Panc1 (cell line): ENCODE measurements around the gene VPS51. TPM values are rescaled to one million over a fixed set of nuclear protein-coding genes. Genes with fewer than 3 reads are reported as not detected.

ENCODE experiments used
- ATAC-seq: fragments of 200-7000 bp; cut with Tn5 transposase; 2 replicates; pipeline ENCODE4 v1.9.1; 2020; ENCODE audit warnings: mild to moderate bottlenecking, moderate library complexity
- BruUV-seq: library from RNA; stranded (reverse); fragments of 400-500 nt; replicated peaks from 2 replicates; lab custom pipeline; 2021; lab: Mats Ljungman, UMichigan
- CTCF ChIA-PET: fragments of 300-600 bp; sonication (Branson Sonifier 250); formaldehyde crosslinking; loops from one replicate; lab custom pipeline; 2022; ENCODE audit warnings: antibody characterized with exemption; lab: Charles Lee
- POLR2A ChIA-PET: fragments of 300-600 bp; sonication (Branson Sonifier 250); formaldehyde crosslinking; loops from one replicate; lab custom pipeline; 2022; ENCODE audit warnings: antibody characterized with exemption; lab: Charles Lee
- DNase-seq: peaks from one replicate; pipeline ENCODE4 v3.0.0-alpha.2; 2010; ENCODE audit warnings: low read depth, low spot score
- H3K27ac ChIP-seq: 2 replicates; pipeline ENCODE4 v1.5.1; 2011; ENCODE audit warnings: mild to moderate bottlenecking, low read length, inconsistent platforms
- H3K27me3 ChIP-seq: fragments of 200-500 bp; sonication (Bioruptor generic); 2 replicates; pipeline ENCODE4 v1.6.0; 2014; ENCODE audit warnings: low read length, inconsistent platforms; ENCODE audit not compliant: control insufficient read depth, insufficient read depth
- H3K36me3 ChIP-seq: fragments of 200-500 bp; sonication (Bioruptor generic); 2 replicates; pipeline ENCODE4 v1.5.1; 2014; ENCODE audit warnings: inconsistent platforms, mild to moderate bottlenecking, low read length, moderate library complexity; ENCODE audit not compliant: control insufficient read depth, insufficient read depth
- H3K4me1 ChIP-seq: 2 replicates; pipeline ENCODE4 v1.5.1; 2011; ENCODE audit warnings: inconsistent platforms, mild to moderate bottlenecking, low read length, moderate library complexity; ENCODE audit not compliant: control insufficient read depth, insufficient read depth
- H3K4me3 ChIP-seq, 2 experiments: 2 replicates each; pipeline ENCODE4 v1.5.1; 2011 to 2012; ENCODE audit warnings: low read depth in 2 of 2, low read length in 2 of 2, mild to moderate bottlenecking in 2 of 2, inconsistent platforms in 1 of 2, moderate library complexity in 1 of 2
- H3K9me3 ChIP-seq: fragments of 200-500 bp; sonication (Bioruptor generic); 2 replicates; pipeline ENCODE4 v1.5.1; 2014; ENCODE audit warnings: low read depth, mild to moderate bottlenecking, inconsistent platforms, low read length, moderate library complexity; ENCODE audit not compliant: control insufficient read depth, insufficient read depth
- CTCF ChIP-seq: fragments of 450-650 bp; IDR thresholded peaks from 2 replicates; pipeline ENCODE4 v1.5.1; 2017; ENCODE audit warnings: mild to moderate bottlenecking
- POLR2AphosphoS5 ChIP-seq: IDR thresholded peaks from 2 replicates; pipeline ENCODE4 v1.6.1; 2012; ENCODE audit warnings: mild to moderate bottlenecking, low read depth, low read length, moderate library complexity
- SIN3A ChIP-seq: IDR thresholded peaks from 2 replicates; pipeline ENCODE4 v1.6.1; 2012; ENCODE audit warnings: low read depth, mild to moderate bottlenecking, low read length, moderate library complexity, borderline replicate concordance; ENCODE audit not compliant: insufficient read depth
- TCF7L2 ChIP-seq: IDR thresholded peaks from 2 replicates; pipeline ENCODE4 v1.6.1; 2011; ENCODE audit warnings: mild to moderate bottlenecking, low read depth, low read length, inconsistent platforms
- in situ Hi-C: cut with HindIII; loops from 2 replicates; pipeline ENCODE4 v1.10.0; 2016; ENCODE audit warnings: low sequenced_read_pairs, low pct_unique_long_range_greater_than_20kb
- intact Hi-C: fragments of 100-400 bp; cut with micrococcal nuclease; formaldehyde crosslinking; loops from one replicate; pipeline ENCODE4 v1.10.0; 2022; ENCODE audit not compliant: unreplicated experiment
- total RNA-seq: library from RNA; stranded (reverse); gene quantifications from one replicate; pipeline ENCODE4 v1.2.1, GENCODE V29; 2021; ENCODE audit not compliant: unreplicated experiment
- TF ChIP-seq, protein P1 (sequence below), 2 experiments: IDR thresholded peaks; 2 replicates each; pipeline ENCODE4 v1.6.1; 2011 to 2012; ENCODE audit warnings: low read depth in 2 of 2, control low read depth in 1 of 2, low read length in 1 of 2, mild to moderate bottlenecking in 1 of 2, moderate library complexity in 1 of 2; ENCODE audit not compliant: insufficient read depth in 1 of 2

Gene VPS51
- total RNA-seq, 1 experiment from 2014 or later = 101 TPM

GRCh38 chr11:65102142-65103095 lies 6.4 kb downstream of the VPS51 start:
- ChIA-PET POLR2A (interaction anchor here (1.5 kb wide), 1 partner anchor 8 kb away, joined by 6 read pairs; no protein-coding TSS in a partner anchor), CTCF (interaction anchor here (1.7 kb wide), 1 partner anchor 8 kb away, joined by 6 read pairs; no protein-coding TSS in a partner anchor)
- Histone ChIP-seq H3K4me1 (peaks cover 14% of the 10 kb centered on the region), H3K36me3 (no peaks in the 10 kb centered on the region), H3K9me3 (no peaks in the 10 kb centered on the region), H3K4me3 (no peak overlapping the region), H3K27ac (peak overlapping the region; percentile 49; the same call in 1 of the 2 replicates), H3K27me3 (no peaks in the 10 kb centered on the region)
- ATAC-seq (peak; percentile 56), DNase-seq (no peak)
- no TSS peak for BruUV-seq
- no peak for TF ChIP-seq POLR2AphosphoS5
- peak; percentile 77 for TF ChIP-seq TCF7L2
- no peak for TF ChIP-seq SIN3A
- TF ChIP-seq, protein P1, sequence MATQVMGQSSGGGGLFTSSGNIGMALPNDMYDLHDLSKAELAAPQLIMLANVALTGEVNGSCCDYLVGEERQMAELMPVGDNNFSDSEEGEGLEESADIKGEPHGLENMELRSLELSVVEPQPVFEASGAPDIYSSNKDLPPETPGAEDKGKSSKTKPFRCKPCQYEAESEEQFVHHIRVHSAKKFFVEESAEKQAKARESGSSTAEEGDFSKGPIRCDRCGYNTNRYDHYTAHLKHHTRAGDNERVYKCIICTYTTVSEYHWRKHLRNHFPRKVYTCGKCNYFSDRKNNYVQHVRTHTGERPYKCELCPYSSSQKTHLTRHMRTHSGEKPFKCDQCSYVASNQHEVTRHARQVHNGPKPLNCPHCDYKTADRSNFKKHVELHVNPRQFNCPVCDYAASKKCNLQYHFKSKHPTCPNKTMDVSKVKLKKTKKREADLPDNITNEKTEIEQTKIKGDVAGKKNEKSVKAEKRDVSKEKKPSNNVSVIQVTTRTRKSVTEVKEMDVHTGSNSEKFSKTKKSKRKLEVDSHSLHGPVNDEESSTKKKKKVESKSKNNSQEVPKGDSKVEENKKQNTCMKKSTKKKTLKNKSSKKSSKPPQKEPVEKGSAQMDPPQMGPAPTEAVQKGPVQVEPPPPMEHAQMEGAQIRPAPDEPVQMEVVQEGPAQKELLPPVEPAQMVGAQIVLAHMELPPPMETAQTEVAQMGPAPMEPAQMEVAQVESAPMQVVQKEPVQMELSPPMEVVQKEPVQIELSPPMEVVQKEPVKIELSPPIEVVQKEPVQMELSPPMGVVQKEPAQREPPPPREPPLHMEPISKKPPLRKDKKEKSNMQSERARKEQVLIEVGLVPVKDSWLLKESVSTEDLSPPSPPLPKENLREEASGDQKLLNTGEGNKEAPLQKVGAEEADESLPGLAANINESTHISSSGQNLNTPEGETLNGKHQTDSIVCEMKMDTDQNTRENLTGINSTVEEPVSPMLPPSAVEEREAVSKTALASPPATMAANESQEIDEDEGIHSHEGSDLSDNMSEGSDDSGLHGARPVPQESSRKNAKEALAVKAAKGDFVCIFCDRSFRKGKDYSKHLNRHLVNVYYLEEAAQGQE (IDR thresholded peaks at IDR 0.05; ENCODE audit: insufficient read depth in 1 of 2, low read depth in 2 of 2, low read length in 1 of 2) = no peak
- no peak for TF ChIP-seq CTCF
- intact Hi-C loops (no loop called here), in situ Hi-C loops (no loop called here)

GRCh38 chr11:65103476-65103875 lies 7.5 kb downstream of the VPS51 start:
- TSS peak; percentile 18 for BruUV-seq
- H3K4me3 ChIP-seq = no peak overlapping the region
- intact Hi-C loops (no loop called here), in situ Hi-C loops (no loop called here)
- H3K36me3 ChIP-seq = no peaks in the 10 kb centered on the region
- TF ChIP-seq POLR2AphosphoS5 (no peak), CTCF (no peak), SIN3A (no peak), TCF7L2 (no peak)
- TF ChIP-seq, protein P1 (IDR thresholded peaks at IDR 0.05; ENCODE audit: insufficient read depth in 1 of 2, low read depth in 2 of 2, low read length in 1 of 2) = no peak
- H3K9me3 ChIP-seq = no peaks in the 10 kb centered on the region
- POLR2A ChIA-PET = no interaction called here
- H3K27me3 ChIP-seq = no peaks in the 10 kb centered on the region
- ATAC-seq (no peak), DNase-seq (no peak)
- H3K4me1 ChIP-seq = peaks cover 14% of the 10 kb centered on the region
- peak overlapping the region; percentile 5; the same call in 1 of the 2 replicates for H3K27ac ChIP-seq
- CTCF ChIA-PET = no interaction called here
